Epithelial cell of esophagus (primary cell): ENCODE results near the gene MED27.

Source experiments
- DNase-seq: peaks from one replicate; pipeline ENCODE4 v3.0.0; 2010; ENCODE audit warnings: low read depth
- H3K4me3 ChIP-seq: 2 replicates; pipeline ENCODE4 v1.5.1; 2011; ENCODE audit warnings: mild to moderate bottlenecking, low read length, control low read depth
- CTCF ChIP-seq: IDR thresholded peaks from 2 replicates; pipeline ENCODE4 v1.5.1; 2011; ENCODE audit warnings: low read depth, mild to moderate bottlenecking, low read length, control low read depth, inconsistent platforms; ENCODE audit not compliant: insufficient read depth; ENCODE audit errors: missing control alignments

The MED27 gene

GRCh38 chr9:132027752-132028663 lies 51.7 kb downstream of the MED27 start:
- DNase-seq, result peak; percentile 82
- H3K4me3 ChIP-seq, result no peak overlapping the region
- TF ChIP-seq CTCF, result no peak

- no peak overlapping the region for H3K4me3 ChIP-seq
- TF ChIP-seq CTCF, result no peak
- DNase-seq, result peak; percentile 95
Measured at GRCh38 chr9:132026932-132027585, 52.6 kb downstream of the MED27 start.

- peak; percentile 80 for DNase-seq
- TF ChIP-seq CTCF, result no peak
- H3K4me3 ChIP-seq, result no peak overlapping the region
Measured at GRCh38 chr9:132025766-132026165, 53.9 kb downstream of the MED27 start.

GRCh38 chr9:132024589-132024988 lies 55.1 kb downstream of the MED27 start:
- no peak for TF ChIP-seq CTCF
- no peak for DNase-seq
- no peak overlapping the region for H3K4me3 ChIP-seq

GRCh38 chr9:132023419-132024180 lies 56.1 kb downstream of the MED27 start:
- DNase-seq, result no peak
- no peak overlapping the region for H3K4me3 ChIP-seq
- TF ChIP-seq CTCF, result no peak

- no peak overlapping the region for H3K4me3 ChIP-seq
- TF ChIP-seq CTCF, result no peak
- peak; percentile 52 for DNase-seq
Measured at GRCh38 chr9:132020820-132021510, 58.7 kb downstream of the MED27 start.
